DOHH2 (cell line): ENCODE results near the gene BCOR.

Experiments
- EZH2phosphoT487 ChIP-seq: fragments of 200-600 bp; sonication (generic); IDR thresholded peaks from 2 replicates; pipeline ENCODE4 v1.6.1; 2017; ENCODE audit warnings: borderline replicate concordance, mild to moderate bottlenecking, antibody characterized with exemption, low read length, moderate library complexity, mixed read lengths
- TF ChIP-seq, protein P1 (sequence below): fragments of 200-600 bp; sonication (generic); IDR thresholded peaks from one replicate; pipeline ENCODE4 v1.5.1; 2014; ENCODE audit warnings: antibody characterized with exemption, mild to moderate bottlenecking, low read depth, low read length; ENCODE audit not compliant: poor library complexity, severe bottlenecking

DNA sequence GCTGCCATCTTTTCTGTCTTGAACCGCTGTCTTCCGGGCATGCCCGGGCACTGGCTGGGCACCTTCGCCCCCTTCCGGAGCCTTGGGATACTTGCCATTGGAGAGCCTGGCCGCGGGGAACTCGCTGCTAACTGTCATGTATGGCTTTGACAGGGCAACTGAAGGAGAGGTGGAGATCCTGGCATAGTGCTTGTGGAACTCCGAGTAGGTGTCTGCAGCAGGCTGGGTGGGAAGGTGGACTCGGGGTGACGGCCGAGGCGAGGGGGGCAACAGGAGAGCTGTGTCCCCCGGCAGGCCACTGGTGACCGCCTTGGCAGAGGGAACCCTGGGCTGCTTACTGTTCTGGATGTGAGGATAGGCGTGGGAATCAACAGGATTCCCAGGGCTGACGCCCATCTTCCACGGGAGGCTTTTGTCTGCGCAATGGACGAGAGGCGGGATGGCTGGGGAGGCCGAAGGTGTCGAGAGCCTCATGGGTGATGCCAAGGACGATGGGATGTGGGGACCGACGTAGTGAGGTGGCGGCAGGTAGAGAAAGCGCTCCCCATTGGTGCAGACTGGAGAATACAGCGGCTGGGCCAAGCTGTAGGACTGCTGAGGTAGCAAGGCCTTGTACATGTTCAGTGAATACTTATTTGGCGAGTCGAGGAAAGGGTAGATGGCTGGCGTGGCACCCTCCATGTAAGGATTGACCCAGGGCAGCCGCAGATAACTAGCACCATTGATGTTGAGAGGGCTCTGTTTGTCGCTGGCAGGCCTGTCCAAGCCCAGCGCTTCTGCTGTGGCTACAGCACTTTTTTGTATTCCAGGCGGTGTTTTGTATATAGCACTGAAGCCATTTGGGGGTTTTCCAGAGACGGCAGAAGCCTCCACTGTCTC lies 23.4 kb downstream of the BCOR start:
- TF ChIP-seq, protein P1, sequence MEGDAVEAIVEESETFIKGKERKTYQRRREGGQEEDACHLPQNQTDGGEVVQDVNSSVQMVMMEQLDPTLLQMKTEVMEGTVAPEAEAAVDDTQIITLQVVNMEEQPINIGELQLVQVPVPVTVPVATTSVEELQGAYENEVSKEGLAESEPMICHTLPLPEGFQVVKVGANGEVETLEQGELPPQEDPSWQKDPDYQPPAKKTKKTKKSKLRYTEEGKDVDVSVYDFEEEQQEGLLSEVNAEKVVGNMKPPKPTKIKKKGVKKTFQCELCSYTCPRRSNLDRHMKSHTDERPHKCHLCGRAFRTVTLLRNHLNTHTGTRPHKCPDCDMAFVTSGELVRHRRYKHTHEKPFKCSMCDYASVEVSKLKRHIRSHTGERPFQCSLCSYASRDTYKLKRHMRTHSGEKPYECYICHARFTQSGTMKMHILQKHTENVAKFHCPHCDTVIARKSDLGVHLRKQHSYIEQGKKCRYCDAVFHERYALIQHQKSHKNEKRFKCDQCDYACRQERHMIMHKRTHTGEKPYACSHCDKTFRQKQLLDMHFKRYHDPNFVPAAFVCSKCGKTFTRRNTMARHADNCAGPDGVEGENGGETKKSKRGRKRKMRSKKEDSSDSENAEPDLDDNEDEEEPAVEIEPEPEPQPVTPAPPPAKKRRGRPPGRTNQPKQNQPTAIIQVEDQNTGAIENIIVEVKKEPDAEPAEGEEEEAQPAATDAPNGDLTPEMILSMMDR, result no peak
- TF ChIP-seq EZH2phosphoT487, result no peak
